ENCODE data around the gene LOC101059915.
"Not testable (repeated sequence)": the region's sequence is repeated elsewhere in the genome, so short reads cannot be mapped to it uniquely, and the experiment has no call there.

The LOC101059915 gene

DNA sequence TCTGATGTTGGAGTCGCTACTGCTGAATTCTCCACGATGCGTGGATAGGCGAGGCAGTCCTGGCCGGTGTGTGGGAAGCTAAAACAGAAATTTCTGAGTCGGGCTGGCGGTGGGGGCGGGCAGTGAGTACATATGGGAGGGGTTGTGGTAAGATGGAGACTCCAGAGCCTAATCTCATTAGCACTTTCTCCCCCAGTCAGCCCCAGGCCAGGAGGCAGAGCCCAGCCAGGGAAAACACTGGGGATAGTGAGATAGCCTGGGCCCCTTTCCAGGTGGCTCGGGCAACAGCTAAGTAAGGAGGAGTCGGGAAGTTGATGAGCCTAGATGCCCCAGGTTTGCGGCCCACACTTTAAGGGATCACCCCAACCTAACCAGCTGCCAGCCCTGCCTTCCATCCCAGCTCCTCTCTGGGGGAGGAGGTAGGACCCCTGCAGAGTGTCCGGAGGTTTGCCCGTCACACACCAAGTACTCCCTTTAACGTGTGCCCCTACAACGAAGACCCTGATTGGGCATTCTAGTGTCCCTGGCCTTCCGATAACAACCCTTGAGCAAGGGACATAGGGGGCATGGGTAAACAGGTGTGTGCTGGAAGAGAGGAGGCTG is 2.4 kb upstream of the LOC101059915 start:
- no peak for DNase-seq (ENCODE audit: low read depth)
- no peak for TF ChIP-seq CTCF (IDR thresholded peaks at IDR 0.05; ENCODE audit: insufficient read depth, low read depth, low read length, missing control alignments)
- H3K4me3 ChIP-seq (ENCODE audit: low read length): no peak overlapping the region

- no peak overlapping the region for H3K4me3 ChIP-seq (ENCODE audit: low read length)
- DNase-seq (ENCODE audit: low read depth): no peak
- TF ChIP-seq CTCF (IDR thresholded peaks at IDR 0.05; ENCODE audit: insufficient read depth, low read depth, low read length, missing control alignments): no peak
Measured at GRCh38 chrX:71665747-71666146, 1.6 kb upstream of the LOC101059915 start.

- no peak for TF ChIP-seq CTCF (IDR thresholded peaks at IDR 0.05; ENCODE audit: insufficient read depth, low read depth, low read length, missing control alignments)
- DNase-seq (ENCODE audit: low read depth): no peak
- H3K4me3 ChIP-seq (ENCODE audit: low read length): no peak overlapping the region
Measured at GRCh38 chrX:71666240-71667223, 814 bp upstream of the LOC101059915 start.

DNA sequence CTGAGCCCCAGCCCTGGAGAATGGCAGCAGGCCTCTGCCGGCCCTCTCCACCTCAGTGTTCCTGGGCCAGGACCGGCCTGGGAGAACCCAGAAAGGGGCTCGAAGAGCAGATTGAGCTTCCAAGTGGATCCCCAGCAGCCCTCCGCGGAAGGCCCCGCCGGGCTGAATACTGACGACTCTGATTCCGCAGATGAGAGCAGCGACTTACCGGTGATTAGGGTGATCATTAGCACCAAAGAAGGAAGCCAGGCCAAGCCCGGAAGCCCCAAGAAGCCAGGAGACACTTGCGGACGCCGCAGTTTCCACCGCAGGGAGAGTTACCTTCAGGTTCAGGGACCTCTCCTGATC is 876 bp downstream of the LOC101059915 start:
- TF ChIP-seq CTCF (IDR thresholded peaks at IDR 0.05; ENCODE audit: insufficient read depth, low read depth, low read length, missing control alignments): no peak
- no peak overlapping the region for H3K4me3 ChIP-seq (ENCODE audit: low read length)
- no peak for DNase-seq (ENCODE audit: low read depth)

DNA sequence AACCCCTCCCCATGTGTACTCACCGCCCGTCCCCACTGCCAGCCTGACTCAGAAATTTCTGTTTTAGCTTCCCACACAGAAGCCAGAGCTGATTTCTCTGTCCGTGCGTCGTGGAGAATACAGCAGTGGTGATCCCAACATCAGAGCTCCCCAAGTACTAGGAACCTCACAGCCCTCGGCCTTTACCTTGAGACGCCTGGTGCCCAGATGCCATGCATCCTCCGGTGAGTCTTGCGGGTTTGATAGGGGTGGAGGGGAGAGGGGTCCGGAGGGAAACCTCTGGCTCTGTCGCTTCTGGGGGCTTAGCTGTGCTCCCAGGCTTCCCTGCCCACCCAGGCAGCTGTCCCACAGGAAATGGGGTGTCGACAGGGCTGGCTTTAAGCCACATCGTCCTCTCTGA is 2.1 kb downstream of the LOC101059915 start:
- no peak overlapping the region for H3K4me3 ChIP-seq (ENCODE audit: low read length)
- no peak for TF ChIP-seq CTCF (IDR thresholded peaks at IDR 0.05; ENCODE audit: insufficient read depth, low read depth, low read length, missing control alignments)
- DNase-seq (ENCODE audit: low read depth): no peak

DNA sequence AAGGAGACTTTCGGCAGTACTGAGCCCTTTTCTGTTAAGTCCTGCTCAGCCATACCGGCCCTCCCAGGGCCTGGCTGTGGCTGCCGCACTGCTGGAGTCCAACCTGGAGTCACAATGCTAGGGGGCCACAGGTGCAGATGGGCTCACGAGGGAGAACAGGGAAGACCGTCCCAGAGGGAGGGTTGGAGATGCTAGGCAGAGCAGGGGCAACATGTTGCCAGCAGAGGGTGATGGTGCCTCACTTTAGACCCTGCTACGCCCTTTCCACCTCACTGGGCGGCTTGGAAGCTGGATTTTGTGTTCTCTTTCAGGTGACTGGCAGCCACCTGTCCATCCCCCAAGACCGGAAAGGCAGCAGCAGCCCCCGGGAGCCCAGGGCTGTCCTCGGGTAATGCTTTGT is 2.6 kb downstream of the LOC101059915 start:
- peak; percentile 39 for TF ChIP-seq CTCF (IDR thresholded peaks at IDR 0.05; ENCODE audit: insufficient read depth, low read depth, low read length, missing control alignments)
- H3K4me3 ChIP-seq (ENCODE audit: low read length): not testable (repeated sequence)
- DNase-seq (ENCODE audit: low read depth): peak; percentile 35
